ENCODE measurements around the gene LONP2. TPM values are rescaled to one million over a fixed set of nuclear protein-coding genes. Genes with fewer than 3 reads are reported as not detected.
A peak's percentile ranks its signal among the peaks of the same experiment; 100 is the strongest.
"Not testable (repeated sequence)": the region's sequence is repeated elsewhere in the genome, so short reads cannot be mapped to it uniquely, and the experiment has no call there.

The LONP2 gene
- total and polyA plus RNA-seq, 2 experiments from 2014 or later: 42.5 to 48.1 TPM

- H3K27me3 ChIP-seq: no peaks in the 10 kb centered on the region
- no peak overlapping the region for H3K4me3 ChIP-seq
- no peaks in the 10 kb centered on the region for H3K36me3 ChIP-seq
- no peak overlapping the region for H3K27ac ChIP-seq
- no peaks in the 10 kb centered on the region for H3K9me3 ChIP-seq (ENCODE audit: low read depth)
- TF ChIP-seq, protein P1, sequence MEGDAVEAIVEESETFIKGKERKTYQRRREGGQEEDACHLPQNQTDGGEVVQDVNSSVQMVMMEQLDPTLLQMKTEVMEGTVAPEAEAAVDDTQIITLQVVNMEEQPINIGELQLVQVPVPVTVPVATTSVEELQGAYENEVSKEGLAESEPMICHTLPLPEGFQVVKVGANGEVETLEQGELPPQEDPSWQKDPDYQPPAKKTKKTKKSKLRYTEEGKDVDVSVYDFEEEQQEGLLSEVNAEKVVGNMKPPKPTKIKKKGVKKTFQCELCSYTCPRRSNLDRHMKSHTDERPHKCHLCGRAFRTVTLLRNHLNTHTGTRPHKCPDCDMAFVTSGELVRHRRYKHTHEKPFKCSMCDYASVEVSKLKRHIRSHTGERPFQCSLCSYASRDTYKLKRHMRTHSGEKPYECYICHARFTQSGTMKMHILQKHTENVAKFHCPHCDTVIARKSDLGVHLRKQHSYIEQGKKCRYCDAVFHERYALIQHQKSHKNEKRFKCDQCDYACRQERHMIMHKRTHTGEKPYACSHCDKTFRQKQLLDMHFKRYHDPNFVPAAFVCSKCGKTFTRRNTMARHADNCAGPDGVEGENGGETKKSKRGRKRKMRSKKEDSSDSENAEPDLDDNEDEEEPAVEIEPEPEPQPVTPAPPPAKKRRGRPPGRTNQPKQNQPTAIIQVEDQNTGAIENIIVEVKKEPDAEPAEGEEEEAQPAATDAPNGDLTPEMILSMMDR (IDR thresholded peaks at IDR 0.05; ENCODE audit: low read depth, low read length): no peak
- H3K4me1 ChIP-seq (ENCODE audit: low read depth): peaks cover 9% of the 10 kb centered on the region
- DNase-seq (ENCODE audit: low read depth in 1 of 2, low spot score in 1 of 2): no peak
Observed at GRCh38 chr16:48236286-48236685, 7.8 kb upstream of the LONP2 start.

DNA sequence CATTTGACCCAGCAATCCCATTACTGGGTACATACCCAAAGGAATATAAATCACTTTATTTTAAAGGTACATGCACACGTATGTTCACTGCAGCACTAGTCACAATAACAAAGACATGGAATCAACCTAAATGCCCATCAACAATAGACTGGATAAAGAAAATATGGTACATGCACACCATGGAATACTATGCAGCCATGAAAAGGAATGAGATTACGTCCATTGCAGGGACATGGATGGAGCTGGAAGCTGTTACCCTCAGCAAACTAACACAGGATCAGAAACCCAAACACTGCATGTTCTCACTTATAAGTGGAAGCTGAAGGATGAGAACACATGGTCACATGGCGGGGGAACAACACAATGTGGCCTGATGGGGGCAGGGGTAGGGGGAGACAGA, 4.0 kb upstream of the LONP2 start:
- H3K4me1 ChIP-seq (ENCODE audit: low read depth): peaks cover 11% of the 10 kb centered on the region
- not testable (repeated sequence) for DNase-seq (ENCODE audit: low read depth in 1 of 2, low spot score in 1 of 2); H3K27me3 ChIP-seq; H3K4me3 ChIP-seq; H3K36me3 ChIP-seq; H3K27ac ChIP-seq; H3K9me3 ChIP-seq (ENCODE audit: low read depth)

DNA sequence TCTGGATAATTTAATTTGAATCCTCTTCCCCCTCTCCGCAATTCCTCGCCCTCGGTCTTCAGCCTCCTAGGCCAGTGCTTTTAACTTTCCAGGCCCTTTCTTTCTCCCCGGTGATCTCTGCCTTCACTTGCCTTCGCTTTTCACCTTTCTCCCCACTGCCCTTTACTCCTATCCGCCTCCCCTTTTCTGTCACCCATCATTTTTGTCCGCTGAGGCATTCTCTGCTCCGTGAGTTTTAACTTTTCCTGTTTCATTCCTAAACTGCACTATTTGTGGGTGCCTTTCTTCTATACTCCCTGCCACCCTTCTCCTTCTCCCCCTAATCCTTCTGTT, 729 bp downstream of the LONP2 start:
- peak overlapping the region; percentile 70 for H3K4me3 ChIP-seq
- TF ChIP-seq, protein P1 (IDR thresholded peaks at IDR 0.05; ENCODE audit: low read depth, low read length): no peak
- H3K36me3 ChIP-seq: no peaks in the 10 kb centered on the region
- H3K9me3 ChIP-seq (ENCODE audit: low read depth): no peaks in the 10 kb centered on the region
- H3K27me3 ChIP-seq: no peaks in the 10 kb centered on the region
- peaks cover 16% of the 10 kb centered on the region for H3K4me1 ChIP-seq (ENCODE audit: low read depth)
- peak overlapping the region; percentile 91 for H3K27ac ChIP-seq
- DNase-seq (ENCODE audit: low read depth in 1 of 2, low spot score in 1 of 2): peak in 1 of 2 donors; percentile 3

- H3K4me3 ChIP-seq: no peak overlapping the region
- no peaks in the 10 kb centered on the region for H3K36me3 ChIP-seq
- H3K9me3 ChIP-seq (ENCODE audit: low read depth): no peaks in the 10 kb centered on the region
- H3K27ac ChIP-seq: no peak overlapping the region
- peaks cover 16% of the 10 kb centered on the region for H3K4me1 ChIP-seq (ENCODE audit: low read depth)
- TF ChIP-seq, protein P1 (IDR thresholded peaks at IDR 0.05; ENCODE audit: low read depth, low read length): no peak
- peak in 1 of 2 donors; percentile 32 for DNase-seq (ENCODE audit: low read depth in 1 of 2, low spot score in 1 of 2)
- H3K27me3 ChIP-seq: no peaks in the 10 kb centered on the region
Observed at GRCh38 chr16:48246066-48246465, 2.0 kb downstream of the LONP2 start.

DNA sequence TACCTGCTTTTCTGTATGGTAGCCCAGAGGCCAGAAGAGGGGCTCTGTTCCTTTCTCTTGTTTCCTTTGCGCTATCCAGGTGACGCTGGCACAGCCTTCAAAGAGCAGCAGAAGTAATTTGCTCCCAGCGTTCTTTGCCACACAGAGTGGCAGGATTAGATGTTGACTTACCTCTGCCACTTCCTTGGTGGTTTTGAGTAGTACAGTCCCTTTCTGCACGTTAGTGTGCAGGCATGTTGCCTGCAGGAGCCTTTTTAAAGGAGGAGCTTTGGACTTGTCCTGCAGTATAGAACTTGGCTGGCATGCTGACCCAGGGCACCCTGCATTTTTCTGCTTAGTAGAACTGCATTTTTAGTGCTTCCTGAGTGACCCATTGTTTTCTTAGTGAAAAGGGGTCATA, 3.2 kb downstream of the LONP2 start, which contains the start of gene ABCC11:
ABCC11 (minus strand) TSS at position 229 of the 400 bp plus-strand sequence. CDS start 15,618 bp downstream, outside the sequence.
- no peak within 1 kb of the TSS for H3K27ac ChIP-seq
- no peak within 1 kb of the TSS for H3K4me3 ChIP-seq
- no peaks in the 10 kb centered on the region for H3K36me3 ChIP-seq
- no peaks in the 10 kb centered on the region for H3K27me3 ChIP-seq
- peaks cover 16% of the 10 kb centered on the region for H3K4me1 ChIP-seq (ENCODE audit: low read depth)
- DNase-seq (ENCODE audit: low read depth in 1 of 2, low spot score in 1 of 2): no peak
- H3K9me3 ChIP-seq (ENCODE audit: low read depth): no peaks in the 10 kb centered on the region
- TF ChIP-seq, protein P1 (IDR thresholded peaks at IDR 0.05; ENCODE audit: low read depth, low read length): no peak

- no peak overlapping the region for H3K4me3 ChIP-seq
- peaks cover 8% of the 10 kb centered on the region for H3K4me1 ChIP-seq (ENCODE audit: low read depth)
- H3K9me3 ChIP-seq (ENCODE audit: low read depth): no peaks in the 10 kb centered on the region
- no peak overlapping the region for H3K27ac ChIP-seq
- H3K36me3 ChIP-seq: peaks cover 10% of the 10 kb centered on the region
- no peak for DNase-seq (ENCODE audit: low read depth in 1 of 2, low spot score in 1 of 2)
- TF ChIP-seq, protein P1 (IDR thresholded peaks at IDR 0.05; ENCODE audit: low read depth, low read length): no peak
- no peaks in the 10 kb centered on the region for H3K27me3 ChIP-seq
Observed at GRCh38 chr16:48250520-48251278, 6.6 kb downstream of the LONP2 start.

All from cardiac muscle cell (in vitro differentiated cells and primary cell).